Limb (tissue), 2 donors: Measurements from ENCODE around the gene TMED1.

ENCODE experiments used
- DNase-seq, 2 donors: peaks; one replicate each; pipeline ENCODE4 v3.0.0-alpha.2; 2016; ENCODE audit errors: extremely low spot score in 2 of 2

The TMED1 gene

DNA sequence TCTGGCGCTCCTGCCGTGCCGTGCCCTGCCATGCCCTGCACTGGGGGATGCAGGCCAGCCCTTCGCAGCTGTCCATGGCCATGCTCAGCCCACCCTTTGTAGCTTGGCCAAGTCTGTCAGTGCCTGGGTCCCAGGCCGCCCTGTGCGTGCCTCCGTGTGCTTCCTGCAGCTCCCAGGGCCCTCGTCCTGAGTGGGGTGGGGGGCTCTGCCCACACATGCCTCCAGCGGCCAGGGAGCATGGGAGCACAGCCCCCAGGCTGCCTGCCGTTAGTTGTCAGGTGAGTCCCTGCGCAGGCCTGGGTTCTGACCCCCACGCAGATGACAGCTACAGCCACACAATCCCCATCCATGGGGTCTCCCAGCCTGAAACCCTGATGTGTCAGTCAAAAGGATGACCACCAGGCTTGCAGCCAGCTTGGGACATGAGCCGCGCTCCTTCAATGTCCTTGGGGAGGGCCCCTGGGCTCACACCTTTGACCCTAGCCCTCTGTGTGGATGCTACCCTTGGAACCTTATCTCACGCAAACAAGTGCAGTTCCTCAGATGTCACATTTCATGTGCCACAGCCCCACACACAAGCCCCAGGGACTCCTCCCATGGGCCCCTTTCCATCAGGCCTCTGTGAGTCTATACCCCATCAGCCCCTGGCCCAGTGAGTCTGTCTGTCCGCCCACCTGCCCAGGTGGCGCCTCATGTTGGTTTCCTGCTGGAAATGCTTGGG is 24.5 kb downstream of the TMED1 start:
- no peak for DNase-seq

GRCh38 chr19:10809651-10810285 is 26.2 kb downstream of the TMED1 start:
- DNase-seq: no peak

- no peak for DNase-seq
Measured at GRCh38 chr19:10808937-10809649, 26.9 kb downstream of the TMED1 start.

DNA sequence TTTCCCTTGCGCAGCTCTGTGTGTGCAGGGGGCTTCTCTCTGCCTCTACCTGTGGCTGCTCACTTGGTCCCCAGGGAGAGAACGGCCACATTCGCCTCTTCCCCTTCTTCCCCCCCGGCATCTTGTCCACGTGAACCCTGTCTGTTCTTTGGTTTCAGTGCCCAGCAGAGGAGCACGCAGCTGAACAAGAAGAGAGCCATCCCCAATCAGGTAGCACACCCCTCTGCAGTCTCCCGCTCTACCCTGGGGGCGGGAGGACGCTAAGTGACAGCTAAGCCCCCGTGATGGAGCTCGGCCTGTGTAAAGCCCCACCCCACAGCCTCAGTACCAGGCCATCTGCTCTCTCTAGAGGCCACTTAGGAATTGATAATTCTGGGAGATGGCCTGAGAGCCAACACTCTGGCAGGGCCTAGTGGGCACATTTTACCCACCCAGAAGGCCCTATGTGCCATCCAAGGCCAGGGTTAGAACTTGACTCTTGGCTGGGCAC is 30.2 kb downstream of the TMED1 start:
- DNase-seq: no peak

DNA sequence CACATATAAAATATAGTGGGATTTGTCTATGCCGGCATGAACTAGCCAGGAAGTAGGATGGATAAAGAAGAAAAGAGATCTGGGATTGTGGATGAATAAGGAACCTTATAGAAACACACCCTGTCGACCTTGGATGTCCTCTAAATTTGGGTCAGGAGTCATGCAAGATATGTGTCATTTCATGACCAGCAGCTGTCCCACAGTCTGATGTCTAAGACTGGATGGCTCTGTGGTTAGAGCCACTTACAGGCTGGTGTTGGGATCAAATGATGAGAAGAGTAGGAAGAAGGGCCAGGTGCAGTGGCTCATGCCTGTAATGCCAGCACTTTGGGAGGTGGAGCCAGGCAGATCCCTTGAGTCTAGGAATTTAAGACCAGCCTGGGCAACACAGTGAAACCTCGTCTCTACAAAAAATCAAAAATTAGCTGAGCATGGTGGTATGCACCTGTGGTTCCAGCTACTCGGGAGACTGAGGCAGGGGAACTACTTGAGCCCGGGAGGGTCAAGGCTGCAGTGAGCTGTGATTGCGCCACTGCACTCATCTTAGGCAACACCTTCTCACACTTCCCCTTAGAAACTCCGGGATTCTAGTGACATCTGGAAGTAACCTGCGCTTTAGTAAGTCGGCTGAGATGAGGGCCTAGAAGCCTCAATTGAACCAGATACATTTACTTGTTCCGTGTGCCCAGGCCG is 30.8 kb downstream of the TMED1 start:
- no peak for DNase-seq

DNA sequence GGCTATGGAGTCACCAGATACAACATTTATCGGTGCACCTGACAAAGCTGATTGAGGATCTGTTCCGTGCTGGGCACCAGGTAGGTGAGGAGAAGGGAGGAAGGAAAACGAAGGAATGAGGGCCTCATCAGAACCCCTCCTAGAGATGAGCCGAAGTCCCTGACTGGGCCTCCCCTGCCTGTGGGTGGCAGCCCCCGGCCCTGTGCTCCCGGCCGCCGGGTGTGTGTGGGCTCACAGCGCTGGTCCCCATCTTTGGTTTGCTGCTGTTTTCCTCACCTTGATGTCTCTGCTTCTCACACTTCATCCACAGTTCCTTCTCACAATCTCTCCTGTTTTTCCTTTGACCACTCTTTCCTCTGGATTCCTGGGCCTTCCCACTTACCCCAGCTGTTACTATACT is 32.8 kb downstream of the TMED1 start:
- no peak for DNase-seq

DNA sequence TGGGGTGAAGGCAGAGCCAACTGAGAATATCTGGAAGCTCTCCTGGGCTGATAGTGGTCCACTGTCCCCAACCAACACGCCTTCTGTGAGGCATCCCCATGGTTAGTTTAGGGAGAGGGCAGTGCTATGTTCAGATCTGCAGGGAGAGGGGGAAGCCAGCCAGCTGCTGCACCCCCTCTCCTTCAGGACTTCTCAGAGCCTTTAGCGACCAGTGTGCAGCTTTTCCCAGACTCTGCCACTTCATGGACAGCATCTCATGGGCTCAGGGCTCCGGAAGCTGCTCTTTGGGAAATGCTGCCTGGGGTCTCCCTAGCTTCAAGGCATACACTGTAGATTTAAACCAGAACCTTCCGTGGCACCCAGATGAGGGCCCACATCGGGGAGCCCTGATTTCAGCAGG is 33.5 kb downstream of the TMED1 start:
- DNase-seq: no peak

GRCh38 chr19:10800488-10800887 is 35.5 kb downstream of the TMED1 start:
- DNase-seq: no peak

DNA sequence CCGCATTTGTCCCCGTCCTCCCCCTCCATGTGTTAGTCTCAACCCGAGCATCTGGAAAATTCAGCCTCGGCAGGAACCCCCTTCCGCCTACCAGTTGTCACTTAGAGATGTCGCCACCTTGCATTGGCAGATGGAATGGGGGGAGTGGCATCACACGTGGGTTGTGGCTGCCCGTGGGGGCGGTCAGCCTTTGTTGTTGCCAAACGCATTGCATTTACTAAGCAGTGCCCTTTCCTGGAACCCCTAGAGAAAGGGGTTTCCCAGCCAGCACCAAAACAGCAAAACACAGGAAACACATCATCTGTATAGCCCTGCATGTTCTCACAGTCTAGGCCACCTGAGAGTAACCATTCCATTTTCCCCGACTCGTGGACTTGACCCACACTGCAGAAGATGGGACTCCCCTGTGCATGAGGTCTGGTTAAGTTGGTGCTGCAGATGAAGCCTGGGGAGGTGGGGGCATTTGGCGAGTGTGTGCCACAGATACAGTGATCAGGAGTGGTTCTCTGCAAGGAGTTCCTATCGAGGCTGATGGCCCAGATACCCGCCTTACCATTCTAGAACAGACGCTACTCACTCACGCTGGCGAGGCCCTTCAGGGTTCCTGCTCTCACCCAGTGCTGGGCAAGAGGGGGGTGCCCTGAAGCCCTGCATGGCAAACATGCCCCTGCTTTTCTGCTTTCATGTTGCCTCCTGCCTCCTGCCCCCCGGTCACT is 38.3 kb downstream of the TMED1 start:
- DNase-seq: no peak

- DNase-seq: no peak
Measured at GRCh38 chr19:10797078-10797477, 38.9 kb downstream of the TMED1 start.

DNA sequence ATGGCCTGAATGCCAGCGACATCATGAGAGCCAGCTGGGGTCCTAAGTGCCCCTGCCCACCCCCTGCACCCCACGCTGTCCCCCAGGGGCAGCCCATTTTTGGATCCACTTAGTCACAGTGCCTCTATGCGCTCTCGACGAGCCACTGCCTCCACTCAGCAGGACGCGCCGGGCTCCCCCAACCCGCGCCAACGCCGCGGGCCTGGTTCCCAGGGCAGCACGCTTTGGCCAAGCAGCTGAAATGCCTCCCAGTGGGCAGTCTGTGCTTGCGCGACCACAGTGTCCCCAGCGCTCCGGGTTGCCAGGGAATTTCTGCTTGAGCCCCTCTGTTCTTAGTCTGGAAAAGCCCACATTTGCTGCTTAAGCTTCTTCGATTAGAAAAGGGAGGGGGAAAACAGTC is 39.4 kb downstream of the TMED1 start:
- DNase-seq: no peak

DNA sequence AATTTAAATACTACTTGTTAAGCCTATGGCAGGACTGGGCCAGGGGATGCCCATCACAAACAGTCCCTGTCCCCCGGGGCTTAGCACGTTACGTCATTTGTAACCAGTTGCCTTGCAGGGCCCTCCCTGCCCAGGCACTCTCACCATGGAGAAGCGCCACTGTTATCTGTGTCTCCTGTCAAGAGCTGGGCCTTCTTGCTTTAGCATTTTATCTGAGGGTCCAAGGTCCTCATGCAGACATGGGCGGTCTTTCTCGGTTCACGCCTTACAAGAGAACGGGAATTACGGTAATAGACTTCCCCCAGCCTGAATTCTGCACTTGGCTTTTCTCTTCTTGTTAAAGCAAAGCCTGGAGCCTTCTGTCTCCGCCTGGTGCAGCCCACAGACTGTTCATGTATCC is 46.1 kb downstream of the TMED1 start:
- DNase-seq: no peak

DNA sequence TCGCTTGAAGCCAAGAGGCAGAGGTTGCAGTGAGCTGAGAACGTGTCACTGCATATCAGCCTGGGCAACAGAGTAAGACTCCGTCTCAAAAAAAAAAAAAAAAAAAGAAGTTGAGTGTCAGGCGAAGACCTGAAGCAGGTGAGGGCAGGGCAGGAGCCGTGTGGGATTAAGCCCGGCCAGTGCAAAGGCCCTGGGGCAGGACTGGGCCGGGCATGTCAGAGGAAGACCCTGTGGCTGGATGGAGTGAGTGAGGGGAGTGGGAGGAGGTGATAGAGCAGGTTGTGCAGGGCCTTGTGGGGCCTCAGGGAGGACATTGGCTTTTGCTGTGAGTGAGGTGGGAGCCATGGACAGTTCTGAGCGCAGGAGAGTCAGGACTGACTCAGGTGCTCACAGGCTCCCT is 47.9 kb downstream of the TMED1 start:
- DNase-seq: no peak

DNA sequence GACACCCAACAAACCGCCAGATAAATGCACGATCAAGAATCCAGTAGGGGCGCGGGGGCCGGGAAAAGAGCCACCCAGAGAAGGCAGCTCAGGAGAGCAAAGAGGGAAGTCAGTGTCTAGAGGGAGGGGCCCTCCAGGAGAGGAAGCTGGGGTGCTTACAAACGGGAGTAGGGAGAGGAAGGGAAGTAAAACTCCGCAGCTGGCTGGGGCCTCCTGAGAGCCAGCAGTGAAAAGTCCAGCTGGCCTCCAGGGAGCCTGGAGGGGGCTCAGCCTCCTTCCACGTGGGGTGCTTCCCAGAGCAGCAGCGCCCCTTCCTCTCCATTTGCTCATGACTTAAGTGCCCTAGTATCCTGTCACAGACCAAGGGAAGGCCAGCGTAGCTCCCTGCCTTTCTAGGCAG is 51.8 kb downstream of the TMED1 start:
- no peak for DNase-seq

DNA sequence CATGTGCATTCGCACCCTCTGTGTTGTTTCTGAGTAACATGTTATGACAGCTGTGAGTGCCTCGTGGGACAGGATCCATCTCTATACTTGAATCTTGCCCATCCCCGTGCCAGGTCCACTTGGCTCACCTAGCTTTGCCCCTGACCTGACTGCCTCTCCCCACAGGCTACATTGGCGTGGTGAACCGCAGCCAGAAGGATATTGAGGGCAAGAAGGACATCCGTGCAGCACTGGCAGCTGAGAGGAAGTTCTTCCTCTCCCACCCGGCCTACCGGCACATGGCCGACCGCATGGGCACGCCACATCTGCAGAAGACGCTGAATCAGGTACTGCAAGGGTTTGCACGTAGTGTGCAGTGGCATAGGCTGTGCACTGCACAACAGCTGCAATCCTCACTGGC is 53.2 kb downstream of the TMED1 start:
- DNase-seq: no peak
